Spleen (tissue), 11 donors: ENCODE results near the gene RANBP9. TPM values are rescaled to one million over a fixed set of nuclear protein-coding genes. Genes with fewer than 3 reads are reported as not detected.

Experiments used
- DNase-seq: peaks from one replicate; pipeline ENCODE4 v3.0.0-alpha.2; 2020
- H3K27ac ChIP-seq, 8 donors: fragments of 200-600 bp; sonication (generic) in 7 of 8; 1 replicate in 4 of 8; 2 replicates in 4 of 8; pipeline versions ENCODE4 v1.5.0 to v1.8.0; 2016 to 2021; ENCODE audit warnings: inconsistent platforms in 4 of 8, mild to moderate bottlenecking in 4 of 8, moderate library complexity in 1 of 8
- H3K27me3 ChIP-seq, 7 donors: fragments of 200-600 bp; sonication (generic) in 6 of 7; replicated peaks in 1 of 7; 1 replicate in 4 of 7; 2 replicates in 3 of 7; pipeline versions ENCODE4 v1.5.0 to v1.8.0; 2016 to 2021; ENCODE audit warnings: inconsistent platforms in 3 of 7, mild to moderate bottlenecking in 1 of 7
- H3K36me3 ChIP-seq, 6 donors: fragments of 200-600 bp; sonication (generic) in 5 of 6; 1 replicate in 4 of 6; 2 replicates in 2 of 6; pipeline versions ENCODE4 v1.5.0 to v1.8.0; 2016 to 2021; ENCODE audit warnings: inconsistent platforms in 2 of 6
- H3K4me1 ChIP-seq, 6 donors: fragments of 200-600 bp; sonication (generic) in 5 of 6; 1 replicate in 3 of 6; 2 replicates in 3 of 6; pipeline versions ENCODE4 v1.5.0 to v1.8.0; 2016 to 2021; ENCODE audit warnings: inconsistent platforms in 3 of 6
- H3K4me3 ChIP-seq, 8 donors: fragments of 200-600 bp; sonication (generic) in 7 of 8; 1 replicate in 4 of 8; 2 replicates in 4 of 8; pipeline versions ENCODE4 v1.5.0 to v1.8.0; 2016 to 2021; ENCODE audit warnings: inconsistent platforms in 4 of 8, mild to moderate bottlenecking in 4 of 8, moderate library complexity in 2 of 8
- H3K9me3 ChIP-seq, 8 donors: fragments of 200-600 bp; sonication (generic) in 7 of 8; 1 replicate in 4 of 8; 2 replicates in 4 of 8; pipeline versions ENCODE4 v1.5.0 to v1.8.0; 2016 to 2021; ENCODE audit warnings: inconsistent platforms in 4 of 8
- POLR2A ChIP-seq, 3 donors: fragments of 450-650 bp; IDR thresholded peaks; one replicate each; pipeline ENCODE4 v1.5.1; 2017; ENCODE audit warnings: antibody characterized with exemption in 3 of 3, mild to moderate bottlenecking in 1 of 3
- POLR2AphosphoS5 ChIP-seq, 3 donors: sonication (generic); formaldehyde crosslinking; IDR thresholded peaks; one replicate each; pipeline ENCODE4 v1.5.1; 2017; ENCODE audit warnings: antibody characterized with exemption in 3 of 3
- WGBS, 5 donors: extraction: QIAGEN DNeasy Blood & Tissue Kit in 3 of 5; methylation state at CpG; one replicate each; pipeline versions ENCODE4 v1.1.5 to v1.1.7; 2013 to 2018; 5-methylcytosine and 5-hydroxymethylcytosine counted together
- intact Hi-C: fragments of 100-400 bp; cut with DNase I; formaldehyde crosslinking; loops from one replicate; pipeline ENCODE4 v1.15.0; 2023; ENCODE audit warnings: low total_unique reads
- polyA plus RNA-seq, 3 donors: library from polyadenylated mRNA; stranded (reverse); fragments of 200-250 nt; gene quantifications; one replicate each; pipeline ENCODE4 v1.2.1, GENCODE V29; 2013
- total RNA-seq, 7 donors: library from RNA; depleted of rRNA in 3 of 7; stranded (reverse); fragments of >200 nt in 3 of 7; fragmentation: NEBNext Ultra II Directional in 4 of 7; extraction: Animal tissue kit (Norgen Biotek cat#: 25700) in 4 of 7; gene quantifications; one replicate each; pipeline versions ENCODE4 v1.1.0 to v1.2.1, GENCODE V29; 2016 to 2021
- TF ChIP-seq, protein P1 (sequence below), 11 experiments: fragments of 200-600 bp in 7 of 11; fragments of 450-650 bp in 4 of 11; sonication (generic) in 4 of 11; IDR thresholded peaks in 8 of 11; conservative IDR thresholded peaks in 3 of 11; 1 replicate in 7 of 11; 2 replicates in 4 of 11; pipeline versions ENCODE4 v1.4.0 to v1.8.0; 2016 to 2021; ENCODE audit warnings: antibody characterized with exemption in 11 of 11, inconsistent platforms in 4 of 11, mild to moderate bottlenecking in 1 of 11
- donor health status: healthy with polysubstance abuse.
- donor health status: DM: no; HTN: no; CAD: no; lungs with moderate emphysema.
- donor health status: DM: no; HTN: no; CAD: no.
- donor health status: Bipolar disorder and iron deficiency.
- donor health status: healthy.
- donor health status: DM: no; HTN: no; CAD: no.
- donor health status: DM: yes; HTN: yes; CAD: no.

The RANBP9 gene
- total and polyA plus RNA-seq, 10 donors = 13.4 to 41.8 (median 34.6) TPM

DNA sequence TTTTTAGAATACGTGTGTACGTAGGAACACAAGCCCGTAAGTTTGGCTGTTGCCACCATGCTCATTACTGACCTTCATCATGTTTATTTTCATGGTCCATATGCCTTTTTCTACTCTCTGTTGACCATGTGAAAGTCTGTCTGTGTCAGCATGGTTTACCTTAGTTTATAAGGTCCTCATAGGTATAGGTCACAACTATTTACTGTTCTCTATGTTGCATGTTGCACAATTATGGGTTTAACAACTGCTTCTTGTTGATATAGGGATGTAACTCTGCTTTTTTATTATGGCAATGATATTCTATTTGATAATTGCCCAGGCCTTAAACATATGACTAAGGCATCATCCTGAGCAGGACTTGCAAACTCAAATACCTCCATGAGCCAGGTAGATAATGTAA lies 13.4 kb upstream of the RANBP9 start:
- H3K9me3 ChIP-seq = no peaks in the 10 kb centered on the region
- TF ChIP-seq, protein P1, sequence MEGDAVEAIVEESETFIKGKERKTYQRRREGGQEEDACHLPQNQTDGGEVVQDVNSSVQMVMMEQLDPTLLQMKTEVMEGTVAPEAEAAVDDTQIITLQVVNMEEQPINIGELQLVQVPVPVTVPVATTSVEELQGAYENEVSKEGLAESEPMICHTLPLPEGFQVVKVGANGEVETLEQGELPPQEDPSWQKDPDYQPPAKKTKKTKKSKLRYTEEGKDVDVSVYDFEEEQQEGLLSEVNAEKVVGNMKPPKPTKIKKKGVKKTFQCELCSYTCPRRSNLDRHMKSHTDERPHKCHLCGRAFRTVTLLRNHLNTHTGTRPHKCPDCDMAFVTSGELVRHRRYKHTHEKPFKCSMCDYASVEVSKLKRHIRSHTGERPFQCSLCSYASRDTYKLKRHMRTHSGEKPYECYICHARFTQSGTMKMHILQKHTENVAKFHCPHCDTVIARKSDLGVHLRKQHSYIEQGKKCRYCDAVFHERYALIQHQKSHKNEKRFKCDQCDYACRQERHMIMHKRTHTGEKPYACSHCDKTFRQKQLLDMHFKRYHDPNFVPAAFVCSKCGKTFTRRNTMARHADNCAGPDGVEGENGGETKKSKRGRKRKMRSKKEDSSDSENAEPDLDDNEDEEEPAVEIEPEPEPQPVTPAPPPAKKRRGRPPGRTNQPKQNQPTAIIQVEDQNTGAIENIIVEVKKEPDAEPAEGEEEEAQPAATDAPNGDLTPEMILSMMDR (IDR thresholded peaks at IDR 0.05 in 8 of 11, conservative IDR thresholded peaks at IDR 0.05 in 3 of 11) = no peak
- TF ChIP-seq POLR2AphosphoS5 (IDR thresholded peaks at IDR 0.05) (no peak), POLR2A (IDR thresholded peaks at IDR 0.05) (no peak)
- H3K4me1 ChIP-seq = peaks cover 0 to 6% (median 0%) of the 10 kb centered on the region in 6 donors
- WGBS, 5 donors = 95 to 99% (median 98%) methylated on average over 3 of the region's 3 CpGs
- no peak for DNase-seq
- intact Hi-C loops = no loop called here
- no peak overlapping the region for H3K4me3 ChIP-seq
- H3K36me3 ChIP-seq = no peaks in the 10 kb centered on the region
- no peak overlapping the region for H3K27ac ChIP-seq
- H3K27me3 ChIP-seq = no peaks in the 10 kb centered on the region

DNA sequence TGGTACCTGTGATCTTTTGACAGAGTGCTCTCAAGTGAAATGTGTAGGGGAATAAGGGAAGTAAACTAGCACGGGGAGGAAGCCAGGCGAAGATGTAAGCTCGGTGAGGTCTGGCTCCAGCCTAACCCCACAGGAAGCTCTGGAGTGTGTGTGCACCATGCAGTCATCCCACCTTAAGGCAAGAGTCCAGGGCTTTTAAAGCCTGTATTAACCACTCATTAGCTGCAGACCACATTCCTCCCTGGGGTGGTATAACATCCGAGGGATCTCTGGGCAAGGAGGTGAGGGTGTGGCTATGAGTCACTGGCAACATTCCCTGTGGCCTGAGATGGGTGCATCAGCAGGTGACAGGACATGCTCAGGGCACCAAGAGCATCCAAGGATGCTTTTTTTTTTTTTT lies 12.5 kb upstream of the RANBP9 start:
- TF ChIP-seq POLR2A (IDR thresholded peaks at IDR 0.05) (no peak), POLR2AphosphoS5 (IDR thresholded peaks at IDR 0.05) (no peak)
- TF ChIP-seq, protein P1 (IDR thresholded peaks at IDR 0.05 in 8 of 11, conservative IDR thresholded peaks at IDR 0.05 in 3 of 11) = no peak
- WGBS, 5 donors = 15 to 44% (median 35%) methylated on average over 4 of the region's 4 CpGs
- H3K4me3 ChIP-seq = no peak overlapping the region
- no peaks in the 10 kb centered on the region for H3K9me3 ChIP-seq
- intact Hi-C loops = no loop called here
- H3K4me1 ChIP-seq = peaks cover 0 to 6% (median 0%) of the 10 kb centered on the region in 6 donors
- no peaks in the 10 kb centered on the region for H3K27me3 ChIP-seq
- H3K36me3 ChIP-seq = no peaks in the 10 kb centered on the region
- DNase-seq = no peak
- H3K27ac ChIP-seq = no peak overlapping the region

DNA sequence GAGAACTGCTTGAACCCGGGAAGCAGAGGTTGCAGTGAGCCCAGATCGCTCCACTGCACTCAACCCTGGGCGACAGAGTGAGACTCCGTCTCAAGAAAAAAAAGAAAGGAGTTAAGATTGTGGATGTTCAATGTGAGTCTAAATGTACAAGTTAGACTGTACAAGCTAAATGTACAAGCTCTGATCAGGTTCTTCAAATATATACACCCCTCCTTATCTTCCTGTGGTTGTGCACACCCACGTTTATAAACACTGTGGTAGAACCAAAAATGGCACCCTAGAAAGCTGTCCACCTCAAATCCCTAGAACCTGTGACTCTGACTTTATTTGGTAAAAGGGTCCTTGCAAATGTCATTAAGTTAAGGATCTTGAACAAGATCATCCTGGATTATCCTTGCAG lies 11.2 kb upstream of the RANBP9 start:
- no peaks in the 10 kb centered on the region for H3K27me3 ChIP-seq
- peaks cover 0 to 6% (median 0%) of the 10 kb centered on the region in 6 donors for H3K4me1 ChIP-seq
- no peaks in the 10 kb centered on the region for H3K36me3 ChIP-seq
- intact Hi-C loops = no loop called here
- TF ChIP-seq, protein P1 (IDR thresholded peaks at IDR 0.05 in 8 of 11, conservative IDR thresholded peaks at IDR 0.05 in 3 of 11) = no peak
- TF ChIP-seq POLR2AphosphoS5 (IDR thresholded peaks at IDR 0.05) (no peak), POLR2A (IDR thresholded peaks at IDR 0.05) (no peak)
- WGBS, 5 donors = 81 to 89% (median 85%) methylated on average over 5 of the region's 5 CpGs
- no peaks in the 10 kb centered on the region for H3K9me3 ChIP-seq
- DNase-seq = no peak
- H3K27ac ChIP-seq = no peak overlapping the region
- H3K4me3 ChIP-seq = no peak overlapping the region

DNA sequence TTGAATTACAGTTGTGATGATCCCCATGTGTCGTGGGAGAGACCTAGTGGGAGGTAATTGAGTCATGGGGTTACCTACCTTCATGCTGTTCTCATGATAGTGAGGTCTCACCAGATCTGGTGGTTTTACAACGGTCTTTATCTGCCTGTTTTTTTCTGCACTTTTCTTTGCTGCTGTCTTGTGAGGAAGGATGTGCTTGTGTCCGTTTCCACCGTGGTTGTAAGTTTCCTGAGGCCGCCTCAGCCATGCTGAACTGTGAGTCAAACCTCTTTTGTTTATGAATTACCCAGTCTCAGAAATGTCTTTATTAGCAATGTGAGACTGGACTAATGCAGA lies 6.5 kb upstream of the RANBP9 start:
- H3K4me3 ChIP-seq = no peak overlapping the region
- WGBS, 5 donors = 20 to 70% (median 44%) methylated on average over 5 of the region's 5 CpGs
- H3K27me3 ChIP-seq = no peaks in the 10 kb centered on the region
- H3K9me3 ChIP-seq = no peaks in the 10 kb centered on the region
- H3K36me3 ChIP-seq = no peaks in the 10 kb centered on the region
- intact Hi-C loops = no loop called here
- H3K4me1 ChIP-seq = peaks cover 0 to 5% (median 2%) of the 10 kb centered on the region in 6 donors
- no peak for DNase-seq
- no peak overlapping the region for H3K27ac ChIP-seq
- TF ChIP-seq POLR2AphosphoS5 (IDR thresholded peaks at IDR 0.05) = no peak
- TF ChIP-seq, protein P1 (IDR thresholded peaks at IDR 0.05 in 8 of 11, conservative IDR thresholded peaks at IDR 0.05 in 3 of 11) = no peak
- TF ChIP-seq POLR2A (IDR thresholded peaks at IDR 0.05) = no peak
